A549 (cell line): ENCODE measurements around the gene TMEM106C. TPM values are rescaled to one million over a fixed set of nuclear protein-coding genes. Genes with fewer than 3 reads are reported as not detected.

Experiments
- ATAC-seq, 2 experiments: fragments of 200-7000 bp in 1 of 2; fragments of >200 bp in 1 of 2; cut with Nextera tagmentation in 1 of 2; cut with Tn5 transposase in 1 of 2; 3 replicates each; pipeline versions ENCODE4 v1.8.0 to v1.9.1; 2018 to 2020; ENCODE audit warnings: mild to moderate bottlenecking in 1 of 2, moderate library complexity in 1 of 2
- CTCF ChIA-PET: fragments of 300-600 bp; sonication (Branson Sonifier 250); formaldehyde crosslinking; extraction: SDS; loops from one replicate; lab custom pipeline; 2021; ENCODE audit warnings: antibody characterized with exemption, inconsistent platforms; lab: Yijun Ruan, JAX
- POLR2A ChIA-PET: fragments of 350-600 bp; formaldehyde crosslinking; extraction: SDS; loops from one replicate; lab custom pipeline; 2021; ENCODE audit warnings: antibody characterized with exemption, inconsistent platforms; lab: Yijun Ruan, JAX
- DNase-seq, 2 experiments: peaks; one replicate each; pipeline versions ENCODE4 v3.0.0 to v3.0.0-alpha.2; 2011 to 2016; ENCODE audit warnings: low read depth in 1 of 2, low spot score in 1 of 2
- FAIRE-seq: peaks from 2 replicates; lab custom pipeline; 2011; peaks lifted over from hg19 to GRCh38; lab: Jason Lieb, UNC
- H3K27ac ChIP-seq, 2 experiments: fragments of >200 bp; sonication (Bioruptor Twin); formaldehyde crosslinking; 3 replicates each; pipeline ENCODE4 v1.5.1; 2016 to 2017
- H3K4me1 ChIP-seq: fragments of >200 bp; sonication (Bioruptor Twin); formaldehyde crosslinking; 3 replicates; pipeline ENCODE4 v1.6.1; 2016
- H3K4me2 ChIP-seq: fragments of >200 bp; sonication (Bioruptor Twin); formaldehyde crosslinking; 3 replicates; pipeline ENCODE4 v1.6.1; 2016
- H3K4me3 ChIP-seq: fragments of >200 bp; sonication (Bioruptor Twin); formaldehyde crosslinking; 3 replicates; pipeline ENCODE4 v1.5.1; 2016
- H3K9me3 ChIP-seq: fragments of >200 bp; sonication (Bioruptor Twin); formaldehyde crosslinking; 3 replicates; pipeline ENCODE4 v1.6.1; 2016
- BHLHE40 ChIP-seq: IDR thresholded peaks from 2 replicates; pipeline ENCODE4 v1.6.1; 2012; ENCODE audit warnings: low read depth, low read length, inconsistent platforms
- CHD4 ChIP-seq: fragments of 200-600 bp; sonication (generic); IDR thresholded peaks from 2 replicates; pipeline ENCODE4 v1.6.1; 2016; ENCODE audit warnings: antibody characterized with exemption, mild to moderate bottlenecking, borderline replicate concordance
- EHF ChIP-seq: fragments of 250-450 bp; sonication (Bioruptor Pico); IDR thresholded peaks from 2 replicates; pipeline ENCODE4 v1.5.0; 2020; ENCODE audit warnings: mild to moderate bottlenecking
- FOSB ChIP-seq: fragments of 250-450 bp; sonication (Bioruptor Pico); IDR thresholded peaks from 2 replicates; pipeline ENCODE4 v1.5.0; 2020; ENCODE audit warnings: mild to moderate bottlenecking, moderate library complexity
- FOXS1 ChIP-seq: fragments of 250-450 bp; sonication (Bioruptor Pico); IDR thresholded peaks from 2 replicates; pipeline ENCODE4 v1.5.0; 2020; ENCODE audit warnings: mild to moderate bottlenecking, moderate library complexity
- HDAC2 ChIP-seq: fragments of 200-600 bp; sonication (generic); IDR thresholded peaks from 2 replicates; pipeline ENCODE4 v1.6.1; 2016
- HEYL ChIP-seq: fragments of 250-450 bp; sonication (Bioruptor Pico); IDR thresholded peaks from 2 replicates; pipeline ENCODE4 v1.8.0; 2021; ENCODE audit warnings: mild to moderate bottlenecking, moderate library complexity
- JUN ChIP-seq, 2 experiments: fragments of >200 bp; sonication (Bioruptor Twin); formaldehyde crosslinking; IDR thresholded peaks; 2 replicates in 1 of 2; 3 replicates in 1 of 2; pipeline ENCODE4 v1.6.1; 2016 to 2017
- POLR2A ChIP-seq: IDR thresholded peaks from 2 replicates; pipeline ENCODE4 v1.6.1; 2012; ENCODE audit warnings: mild to moderate bottlenecking, low read length
- RAD21 ChIP-seq, 2 experiments: fragments of >200 bp in 1 of 2; sonication (Bioruptor Twin) in 1 of 2; formaldehyde crosslinking in 1 of 2; IDR thresholded peaks in 1 of 2; conservative IDR thresholded peaks in 1 of 2; 2 replicates in 1 of 2; 3 replicates in 1 of 2; pipeline ENCODE4 v1.6.1; 2012 to 2018; ENCODE audit warnings: inconsistent platforms in 1 of 2
- RCOR1 ChIP-seq: fragments of 150-350 bp; IDR thresholded peaks from 2 replicates; pipeline ENCODE4 v1.6.1; 2014; ENCODE audit warnings: antibody characterized with exemption, low read length, low read depth
- RNF2 ChIP-seq: fragments of 200-600 bp; sonication (generic); IDR thresholded peaks from 2 replicates; pipeline ENCODE4 v1.6.1; 2016; ENCODE audit warnings: low read depth, mild to moderate bottlenecking, antibody characterized with exemption, moderate library complexity, borderline replicate concordance
- SMC3 ChIP-seq: fragments of >200 bp; sonication (Bioruptor Twin); formaldehyde crosslinking; IDR thresholded peaks from 3 replicates; pipeline ENCODE4 v1.6.1; 2018; ENCODE audit warnings: inconsistent platforms
- SREBF2 ChIP-seq: fragments of 450-650 bp; IDR thresholded peaks from 2 replicates; pipeline ENCODE4 v1.6.1; 2014; ENCODE audit warnings: mild to moderate bottlenecking, moderate library complexity
- TP53 ChIP-seq: fragments of 250-450 bp; sonication (Bioruptor Pico); IDR thresholded peaks from 2 replicates; pipeline ENCODE4 v1.5.0; 2021; ENCODE audit warnings: mild to moderate bottlenecking, moderate library complexity
- ZC3H11A ChIP-seq: fragments of 450-650 bp; IDR thresholded peaks from 2 replicates; pipeline ENCODE4 v1.6.1; 2014; ENCODE audit warnings: antibody characterized with exemption, mild to moderate bottlenecking
- WGBS: methylation state at CpG from one replicate; pipeline ENCODE4 v1.1.6; 2017; ENCODE audit errors: missing lambda C conversion rate; 5-methylcytosine and 5-hydroxymethylcytosine counted together
- polyA plus RNA-seq, 4 experiments: library from polyadenylated mRNA; depleted of rRNA in 3 of 4; stranded (reverse); fragments of >200 nt; fragmentation: RNase III in 1 of 4; extraction: RNeasy Plus Mini Kit Qiagen cat#74134 plus additional on column Dnase treatment in 1 of 4; gene quantifications; 2 replicates in 3 of 4; 3 replicates in 1 of 4; pipeline ENCODE4 v1.2.3, GENCODE V29; 2011 to 2017
- TF ChIP-seq, protein P1 (sequence below): fragments of 250-450 bp; sonication (Bioruptor Pico); IDR thresholded peaks from 2 replicates; pipeline ENCODE4 v1.5.0; 2021; ENCODE audit warnings: mild to moderate bottlenecking, moderate library complexity, borderline replicate concordance
- TF ChIP-seq, protein P2 (sequence below): fragments of >200 bp; sonication (Bioruptor Twin); formaldehyde crosslinking; IDR thresholded peaks from 3 replicates; pipeline ENCODE4 v1.5.1; 2016
- TF ChIP-seq, protein P3 (sequence below): fragments of >200 bp; sonication (Bioruptor Twin); formaldehyde crosslinking; IDR thresholded peaks from 2 replicates; pipeline ENCODE4 v1.6.1; 2016

Gene TMEM106C
- polyA plus RNA-seq, 2 of the 4 experiments (the other 2 are of a cell fraction): 166 to 236 TPM

DNA sequence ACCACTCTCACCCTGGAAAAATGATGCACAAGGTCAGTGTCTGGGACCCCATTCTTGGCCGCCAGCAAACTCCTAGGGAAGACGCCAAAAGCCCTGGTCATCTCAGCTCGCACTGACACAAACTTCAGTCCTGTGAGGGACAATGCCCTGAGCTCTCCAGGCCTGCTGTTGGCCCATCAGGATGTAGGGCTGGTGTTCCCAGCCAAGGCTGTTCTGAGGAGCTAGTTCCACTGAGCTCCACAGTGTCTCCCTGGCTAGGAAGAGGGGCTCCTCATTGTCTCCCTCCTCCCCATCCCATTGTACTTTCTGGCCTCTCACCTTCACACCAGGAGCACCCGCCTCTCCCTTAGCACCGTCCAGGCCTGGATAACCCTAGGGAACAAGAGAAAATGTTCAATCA is 30.1 kb downstream of the TMEM106C start (continued):
- TF ChIP-seq BHLHE40 (no peak), FOSB (no peak), HDAC2 (no peak)

DNA sequence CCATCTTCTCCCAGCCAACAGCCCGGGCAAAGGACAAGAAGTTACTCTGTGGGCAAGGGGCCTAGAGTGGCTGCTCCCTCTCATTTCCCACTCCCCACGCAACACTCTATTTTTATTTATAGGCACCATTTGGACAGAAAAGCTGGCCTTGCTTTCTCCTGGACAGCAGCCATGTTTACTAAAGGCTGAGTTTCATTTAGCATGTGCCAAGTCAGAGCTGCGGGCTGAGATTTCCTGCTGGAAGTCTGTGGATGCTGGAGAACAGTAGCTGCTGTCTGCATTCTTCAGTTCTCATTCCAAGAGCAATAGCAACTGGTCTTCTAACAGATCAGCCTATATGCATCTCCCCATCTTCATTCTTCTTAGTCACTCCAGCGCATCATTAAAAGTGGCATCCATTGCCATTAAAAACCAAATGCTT is 32.6 kb downstream of the TMEM106C start:
- FAIRE-seq (no peak), ATAC-seq (no peak), DNase-seq (no peak)
- WGBS: 70% methylated on average over 4 of the region's 4 CpGs
- ChIA-PET CTCF (no interaction called here), POLR2A (no interaction called here)
- H3K4me2 ChIP-seq: no peak overlapping the region
- TF ChIP-seq, protein P1, sequence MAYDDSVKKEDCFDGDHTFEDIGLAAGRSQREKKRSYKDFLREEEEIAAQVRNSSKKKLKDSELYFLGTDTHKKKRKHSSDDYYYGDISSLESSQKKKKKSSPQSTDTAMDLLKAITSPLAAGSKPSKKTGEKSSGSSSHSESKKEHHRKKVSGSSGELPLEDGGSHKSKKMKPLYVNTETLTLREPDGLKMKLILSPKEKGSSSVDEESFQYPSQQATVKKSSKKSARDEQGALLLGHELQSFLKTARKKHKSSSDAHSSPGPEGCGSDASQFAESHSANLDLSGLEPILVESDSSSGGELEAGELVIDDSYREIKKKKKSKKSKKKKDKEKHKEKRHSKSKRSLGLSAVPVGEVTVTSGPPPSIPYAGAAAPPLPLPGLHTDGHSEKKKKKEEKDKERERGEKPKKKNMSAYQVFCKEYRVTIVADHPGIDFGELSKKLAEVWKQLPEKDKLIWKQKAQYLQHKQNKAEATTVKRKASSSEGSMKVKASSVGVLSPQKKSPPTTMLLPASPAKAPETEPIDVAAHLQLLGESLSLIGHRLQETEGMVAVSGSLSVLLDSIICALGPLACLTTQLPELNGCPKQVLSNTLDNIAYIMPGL (CRISPR knock-in tag): no peak
- TF ChIP-seq TP53 (CRISPR knock-in tag) (no peak), RAD21 (conservative IDR thresholded peaks at IDR 0.05 in 1 of 2, IDR thresholded peaks at IDR 0.05 in 1 of 2) (no peak), RNF2 (no peak)
- TF ChIP-seq, protein P2, sequence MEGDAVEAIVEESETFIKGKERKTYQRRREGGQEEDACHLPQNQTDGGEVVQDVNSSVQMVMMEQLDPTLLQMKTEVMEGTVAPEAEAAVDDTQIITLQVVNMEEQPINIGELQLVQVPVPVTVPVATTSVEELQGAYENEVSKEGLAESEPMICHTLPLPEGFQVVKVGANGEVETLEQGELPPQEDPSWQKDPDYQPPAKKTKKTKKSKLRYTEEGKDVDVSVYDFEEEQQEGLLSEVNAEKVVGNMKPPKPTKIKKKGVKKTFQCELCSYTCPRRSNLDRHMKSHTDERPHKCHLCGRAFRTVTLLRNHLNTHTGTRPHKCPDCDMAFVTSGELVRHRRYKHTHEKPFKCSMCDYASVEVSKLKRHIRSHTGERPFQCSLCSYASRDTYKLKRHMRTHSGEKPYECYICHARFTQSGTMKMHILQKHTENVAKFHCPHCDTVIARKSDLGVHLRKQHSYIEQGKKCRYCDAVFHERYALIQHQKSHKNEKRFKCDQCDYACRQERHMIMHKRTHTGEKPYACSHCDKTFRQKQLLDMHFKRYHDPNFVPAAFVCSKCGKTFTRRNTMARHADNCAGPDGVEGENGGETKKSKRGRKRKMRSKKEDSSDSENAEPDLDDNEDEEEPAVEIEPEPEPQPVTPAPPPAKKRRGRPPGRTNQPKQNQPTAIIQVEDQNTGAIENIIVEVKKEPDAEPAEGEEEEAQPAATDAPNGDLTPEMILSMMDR: no peak
- H3K4me1 ChIP-seq: no peaks in the 10 kb centered on the region
- H3K4me3 ChIP-seq: no peak overlapping the region
- H3K27ac ChIP-seq: no peak overlapping the region
- H3K9me3 ChIP-seq: no peaks in the 10 kb centered on the region

DNA sequence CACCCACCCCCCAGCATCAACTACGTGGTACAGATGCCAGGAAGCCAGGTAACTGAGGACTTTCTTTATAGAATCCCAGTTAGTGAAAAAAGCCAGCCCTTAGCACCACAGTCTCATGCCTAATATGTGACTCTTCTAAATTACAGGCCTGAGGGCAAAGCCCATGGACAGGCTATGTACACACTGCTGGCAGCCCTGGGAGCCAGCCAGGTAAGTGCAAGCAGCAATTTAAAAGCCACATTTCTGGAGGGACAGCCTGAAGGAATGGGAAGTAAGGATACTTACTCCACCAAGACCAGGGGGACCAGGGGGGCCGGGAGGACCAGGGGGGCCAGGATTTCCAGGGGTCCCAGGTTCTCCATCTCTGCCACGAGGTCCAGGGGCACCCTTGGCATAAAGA is 33.9 kb downstream of the TMEM106C start:
- 7% methylated on average over 3 of the region's 3 CpGs for WGBS
- Histone ChIP-seq H3K4me2 (no peak overlapping the region), H3K9me3 (no peaks in the 10 kb centered on the region)
- DNase-seq (no peak), ATAC-seq (no peak)
- ChIA-PET CTCF (no interaction called here), POLR2A (no interaction called here)
- TF ChIP-seq JUN (IDR thresholded peaks at IDR 0.05): no peak
- no peak for TF ChIP-seq FOXS1 (CRISPR knock-in tag)
- TF ChIP-seq EHF (CRISPR knock-in tag): no peak
- TF ChIP-seq RAD21 (conservative IDR thresholded peaks at IDR 0.05 in 1 of 2, IDR thresholded peaks at IDR 0.05 in 1 of 2): no peak
- TF ChIP-seq RCOR1: no peak
- TF ChIP-seq HEYL: no peak
- TF ChIP-seq SREBF2: no peak
- no peak for TF ChIP-seq ZC3H11A
- TF ChIP-seq, protein P1 (CRISPR knock-in tag): no peak
- TF ChIP-seq HDAC2: no peak
- no peak for TF ChIP-seq TP53 (CRISPR knock-in tag)
- TF ChIP-seq, protein P2: no peak
- no peak for TF ChIP-seq CHD4
- TF ChIP-seq SMC3: no peak
- TF ChIP-seq, protein P3, sequence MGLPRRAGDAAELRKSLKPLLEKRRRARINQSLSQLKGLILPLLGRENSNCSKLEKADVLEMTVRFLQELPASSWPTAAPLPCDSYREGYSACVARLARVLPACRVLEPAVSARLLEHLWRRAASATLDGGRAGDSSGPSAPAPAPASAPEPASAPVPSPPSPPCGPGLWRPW: no peak
- no peak for TF ChIP-seq POLR2A
- TF ChIP-seq, all 56 proteins: peak for 0
- Histone ChIP-seq H3K4me3 (no peak overlapping the region), H3K27ac (no peak overlapping the region), H3K4me1 (peaks cover 5% of the 10 kb centered on the region)
- no peak for FAIRE-seq
